ENCODE measurements around the gene LCN9. TPM values are rescaled to one million over a fixed set of nuclear protein-coding genes. Genes with fewer than 3 reads are reported as not detected.
"Not testable (repeated sequence)": the region's sequence is repeated elsewhere in the genome, so short reads cannot be mapped to it uniquely, and the experiment has no call there.

LCN9 gene
- total RNA-seq, 4 donors from 2014 or later = not detected

- Histone ChIP-seq H3K27me3 (no peaks in the 10 kb centered on the region), H3K27ac (no peak overlapping the region), H3K9me3 (no peaks in the 10 kb centered on the region), H3K4me3 (replicated peaks in 1 of 3) (no peak overlapping the region), H3K4me1 (peaks cover 15 to 23% of the 10 kb centered on the region in 2 donors), H3K36me3 (no peaks in the 10 kb centered on the region)
- no peak for TF ChIP-seq CTCF (IDR thresholded peaks at IDR 0.05)
- no peak for TF ChIP-seq POLR2A (IDR thresholded peaks at IDR 0.05)
- WGBS, 2 donors = 67 to 79% methylated on average over 7 of the region's 7 CpGs
- intact Hi-C loops (cut with DNase I) = no loop called here
- DNase-seq = no peak
Observed at GRCh38 chr9:135620558-135620957, 42.6 kb upstream of the LCN9 start.

GRCh38 chr9:135622415-135623020 is 40.6 kb upstream of the LCN9 start:
- intact Hi-C loops (cut with DNase I) = no loop called here
- H3K36me3 ChIP-seq = no peaks in the 10 kb centered on the region
- WGBS, 2 donors = 63 to 77% methylated on average over 8 to 11 of the region's 11 CpGs
- TF ChIP-seq CTCF (IDR thresholded peaks at IDR 0.05) (no peak), POLR2A (IDR thresholded peaks at IDR 0.05) (no peak)
- H3K9me3 ChIP-seq = no peaks in the 10 kb centered on the region
- H3K4me3 ChIP-seq (replicated peaks in 1 of 3) = no peak overlapping the region
- DNase-seq = peak; percentile 22 to 41
- H3K27me3 ChIP-seq = no peaks in the 10 kb centered on the region
- H3K4me1 ChIP-seq = peaks cover 15 to 23% of the 10 kb centered on the region in 2 donors
- peak overlapping the region in 1 of 3 donors; percentile 15 for H3K27ac ChIP-seq

GRCh38 chr9:135624282-135624681 is 38.8 kb upstream of the LCN9 start:
- TF ChIP-seq CTCF (IDR thresholded peaks at IDR 0.05) (no peak), POLR2A (IDR thresholded peaks at IDR 0.05) (no peak)
- intact Hi-C loops (cut with DNase I) = no loop called here
- Histone ChIP-seq H3K27me3 (no peaks in the 10 kb centered on the region), H3K9me3 (no peaks in the 10 kb centered on the region), H3K36me3 (no peaks in the 10 kb centered on the region), H3K27ac (no peak overlapping the region), H3K4me3 (replicated peaks in 1 of 3) (no peak overlapping the region), H3K4me1 (peaks cover 12 to 18% of the 10 kb centered on the region in 2 donors)
- no peak for DNase-seq
- WGBS, 2 donors = 94 to 95% methylated on average over 13 to 14 of the region's 14 CpGs

GRCh38 chr9:135632841-135633240 is 30.3 kb upstream of the LCN9 start:
- intact Hi-C loops (cut with DNase I) = no loop called here
- DNase-seq = no peak
- Histone ChIP-seq H3K27me3 (no peaks in the 10 kb centered on the region), H3K27ac (no peak overlapping the region), H3K36me3 (no peaks in the 10 kb centered on the region), H3K9me3 (no peaks in the 10 kb centered on the region), H3K4me1 (no peaks in the 10 kb centered on the region), H3K4me3 (replicated peaks in 1 of 3) (no peak overlapping the region)
- no peak for TF ChIP-seq POLR2A (IDR thresholded peaks at IDR 0.05)
- TF ChIP-seq CTCF (IDR thresholded peaks at IDR 0.05) = no peak
- 93 to 95% methylated on average over 10 of the region's 10 CpGs for WGBS, 2 donors

GRCh38 chr9:135636930-135637530 is 26.1 kb upstream of the LCN9 start:
- DNase-seq; H3K4me3 ChIP-seq (replicated peaks in 1 of 3); H3K27me3 ChIP-seq; H3K27ac ChIP-seq; H3K4me1 ChIP-seq; H3K36me3 ChIP-seq; intact Hi-C loops (cut with DNase I); H3K9me3 ChIP-seq: not testable (repeated sequence)
- WGBS, 2 donors = 74 to 78% methylated on average over 7 of the region's 7 CpGs

Data from thyroid gland (tissue), 4 donors.